HG02870 (cell line): ENCODE results near the gene FGFRL1.

Experiments used
- ATAC-seq: cut with Tn5 transposase; IDR thresholded peaks from one replicate; pipeline ENCODE4 v1.9.1; 2021; ENCODE audit warnings: mild to moderate bottlenecking, moderate library complexity; ENCODE audit not compliant: unreplicated experiment

The FGFRL1 gene

DNA sequence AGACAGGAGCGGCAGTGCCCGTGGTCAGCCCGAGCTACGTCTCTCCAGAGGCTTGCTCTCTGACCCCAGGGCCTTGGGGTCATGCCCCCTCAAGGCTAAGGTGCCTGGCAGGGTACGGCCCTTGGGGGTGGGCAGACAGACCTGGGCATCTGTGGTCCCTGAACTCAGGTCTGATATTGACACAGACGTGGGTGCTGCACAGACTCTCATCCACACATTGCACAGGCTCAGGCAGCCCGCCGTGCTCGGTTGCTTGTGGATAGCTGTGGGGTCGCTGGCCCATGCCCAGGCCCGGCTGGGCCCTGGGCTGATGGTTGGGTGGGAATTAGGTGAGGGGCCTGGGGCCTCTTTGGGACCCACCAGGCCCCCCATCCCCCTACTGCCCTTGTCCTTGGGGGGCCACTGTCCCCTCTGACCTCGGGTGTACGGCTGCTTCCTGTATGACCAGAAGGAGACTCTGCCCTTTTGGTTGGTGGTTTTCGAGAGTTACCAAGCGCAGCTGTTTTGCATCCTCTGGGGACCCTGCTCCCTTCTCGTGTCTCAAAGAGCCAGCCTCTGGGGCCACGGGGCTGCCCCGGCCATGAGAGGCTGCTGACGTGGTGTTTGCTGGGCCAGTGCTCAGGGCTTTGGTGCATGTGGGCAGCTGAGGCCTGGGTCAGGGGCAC, 10.1 kb downstream of the FGFRL1 start:
- ATAC-seq, result peak; percentile 58

DNA sequence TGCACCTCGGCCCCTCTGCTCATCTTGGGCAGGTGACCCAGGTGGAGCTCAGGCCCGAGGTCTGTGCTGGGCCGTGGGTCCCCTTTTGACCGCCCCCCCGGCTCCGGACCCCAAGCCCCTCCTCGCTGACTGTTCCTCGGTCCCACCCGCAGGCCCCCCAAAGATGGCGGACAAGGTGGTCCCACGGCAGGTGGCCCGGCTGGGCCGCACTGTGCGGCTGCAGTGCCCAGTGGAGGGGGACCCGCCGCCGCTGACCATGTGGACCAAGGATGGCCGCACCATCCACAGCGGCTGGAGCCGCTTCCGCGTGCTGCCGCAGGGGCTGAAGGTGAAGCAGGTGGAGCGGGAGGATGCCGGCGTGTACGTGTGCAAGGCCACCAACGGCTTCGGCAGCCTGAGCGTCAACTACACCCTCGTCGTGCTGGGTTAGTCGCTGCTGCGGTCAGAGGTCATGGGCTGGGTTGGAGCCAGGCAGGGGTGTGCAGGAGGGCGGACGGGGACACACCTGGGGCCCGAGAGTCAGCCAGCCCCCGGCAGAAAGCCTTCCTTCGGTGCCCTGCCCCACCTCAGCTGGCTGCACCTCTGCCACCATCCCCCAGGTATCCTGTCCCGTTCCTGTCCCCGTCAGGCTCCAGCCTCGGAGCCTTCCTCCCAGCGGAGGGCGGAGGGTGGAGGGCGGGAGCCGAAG, 10.8 kb downstream of the FGFRL1 start:
- ATAC-seq, result no peak

GRCh38 chr4:1022739-1023066, 11.3 kb downstream of the FGFRL1 start:
- no peak for ATAC-seq

DNA sequence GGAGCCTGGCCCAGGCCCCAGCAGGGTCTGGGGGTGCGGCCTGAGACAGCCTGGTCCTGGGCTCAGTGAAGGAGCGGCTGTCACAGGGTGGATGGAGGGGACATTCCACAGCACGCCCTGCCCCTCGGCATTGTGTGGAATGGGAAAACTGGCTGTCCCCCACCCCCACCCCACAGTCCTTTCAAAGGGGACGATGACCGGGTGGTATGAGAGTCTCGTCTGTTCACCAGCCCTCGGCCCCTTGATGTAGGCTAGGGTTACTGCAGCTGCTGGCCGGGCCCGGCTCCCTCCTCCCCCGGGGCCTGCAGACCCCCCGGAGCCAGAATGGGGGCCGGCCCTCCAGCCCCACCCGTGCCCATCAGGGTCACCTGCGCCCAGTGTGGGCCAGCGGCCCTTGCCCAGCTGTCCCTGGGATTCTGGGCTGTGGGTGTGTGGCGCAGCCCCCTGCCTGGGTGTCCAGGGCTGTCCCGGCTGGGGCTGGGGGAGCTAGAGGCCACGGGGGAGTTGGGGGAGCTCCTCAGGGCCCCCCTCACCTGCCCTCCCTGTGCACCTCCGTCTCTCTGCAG, 11.7 kb downstream of the FGFRL1 start:
- ATAC-seq, result no peak

DNA sequence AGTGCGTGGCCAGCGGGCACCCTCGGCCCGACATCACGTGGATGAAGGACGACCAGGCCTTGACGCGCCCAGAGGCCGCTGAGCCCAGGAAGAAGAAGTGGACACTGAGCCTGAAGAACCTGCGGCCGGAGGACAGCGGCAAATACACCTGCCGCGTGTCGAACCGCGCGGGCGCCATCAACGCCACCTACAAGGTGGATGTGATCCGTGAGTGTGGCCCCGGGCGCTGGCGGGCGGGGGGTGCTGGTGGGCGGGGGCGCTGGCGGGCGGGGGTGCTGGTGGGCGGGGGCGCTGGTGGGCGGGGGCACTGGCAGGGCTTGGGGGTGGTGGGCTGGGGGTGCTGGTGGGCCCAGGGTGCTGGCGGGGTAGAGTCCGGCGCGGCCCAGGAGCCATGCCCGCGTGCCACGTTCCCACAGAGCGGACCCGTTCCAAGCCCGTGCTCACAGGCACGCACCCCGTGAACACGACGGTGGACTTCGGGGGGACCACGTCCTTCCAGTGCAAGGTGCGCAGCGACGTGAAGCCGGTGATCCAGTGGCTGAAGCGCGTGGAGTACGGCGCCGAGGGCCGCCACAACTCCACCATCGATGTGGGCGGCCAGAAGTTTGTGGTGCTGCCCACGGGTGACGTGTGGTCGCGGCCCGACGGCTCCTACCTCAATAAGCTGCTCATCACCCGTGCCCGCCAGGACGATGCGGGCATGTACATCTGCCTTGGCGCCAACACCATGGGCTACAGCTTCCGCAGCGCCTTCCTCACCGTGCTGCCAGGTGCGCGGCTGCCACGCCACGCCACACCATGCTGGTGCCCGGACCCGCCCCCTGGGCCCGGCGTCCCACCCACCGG, 12.7 kb downstream of the FGFRL1 start:
- no peak for ATAC-seq

DNA sequence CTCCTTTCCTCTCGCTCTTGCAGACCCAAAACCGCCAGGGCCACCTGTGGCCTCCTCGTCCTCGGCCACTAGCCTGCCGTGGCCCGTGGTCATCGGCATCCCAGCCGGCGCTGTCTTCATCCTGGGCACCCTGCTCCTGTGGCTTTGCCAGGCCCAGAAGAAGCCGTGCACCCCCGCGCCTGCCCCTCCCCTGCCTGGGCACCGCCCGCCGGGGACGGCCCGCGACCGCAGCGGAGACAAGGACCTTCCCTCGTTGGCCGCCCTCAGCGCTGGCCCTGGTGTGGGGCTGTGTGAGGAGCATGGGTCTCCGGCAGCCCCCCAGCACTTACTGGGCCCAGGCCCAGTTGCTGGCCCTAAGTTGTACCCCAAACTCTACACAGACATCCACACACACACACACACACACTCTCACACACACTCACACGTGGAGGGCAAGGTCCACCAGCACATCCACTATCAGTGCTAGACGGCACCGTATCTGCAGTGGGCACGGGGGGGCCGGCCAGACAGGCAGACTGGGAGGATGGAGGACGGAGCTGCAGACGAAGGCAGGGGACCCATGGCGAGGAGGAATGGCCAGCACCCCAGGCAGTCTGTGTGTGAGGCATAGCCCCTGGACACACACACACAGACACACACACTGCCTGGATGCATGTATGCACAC, 13.6 kb downstream of the FGFRL1 start:
- no peak for ATAC-seq

GRCh38 chr4:1026115-1026514, 14.7 kb downstream of the FGFRL1 start:
- ATAC-seq, result peak; percentile 65

GRCh38 chr4:1027219-1027914, 15.9 kb downstream of the FGFRL1 start:
- ATAC-seq, result no peak

DNA sequence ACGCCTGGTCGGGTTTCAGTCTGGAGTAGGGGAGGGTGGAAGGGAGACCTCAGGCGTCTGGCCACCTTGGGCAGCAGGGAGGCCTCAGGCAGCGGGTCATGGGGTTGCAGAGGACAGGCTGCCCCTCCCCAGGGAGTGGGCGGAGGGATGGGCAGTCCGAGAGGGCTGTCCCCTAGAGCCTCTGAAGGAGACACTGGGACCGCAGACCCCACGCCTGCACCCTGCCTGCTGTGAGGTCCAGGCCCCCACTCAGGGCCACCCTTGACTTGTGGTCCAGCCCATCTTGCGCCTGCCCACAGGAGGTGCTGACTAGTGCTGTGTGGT, 16.5 kb downstream of the FGFRL1 start:
- ATAC-seq, result no peak

DNA sequence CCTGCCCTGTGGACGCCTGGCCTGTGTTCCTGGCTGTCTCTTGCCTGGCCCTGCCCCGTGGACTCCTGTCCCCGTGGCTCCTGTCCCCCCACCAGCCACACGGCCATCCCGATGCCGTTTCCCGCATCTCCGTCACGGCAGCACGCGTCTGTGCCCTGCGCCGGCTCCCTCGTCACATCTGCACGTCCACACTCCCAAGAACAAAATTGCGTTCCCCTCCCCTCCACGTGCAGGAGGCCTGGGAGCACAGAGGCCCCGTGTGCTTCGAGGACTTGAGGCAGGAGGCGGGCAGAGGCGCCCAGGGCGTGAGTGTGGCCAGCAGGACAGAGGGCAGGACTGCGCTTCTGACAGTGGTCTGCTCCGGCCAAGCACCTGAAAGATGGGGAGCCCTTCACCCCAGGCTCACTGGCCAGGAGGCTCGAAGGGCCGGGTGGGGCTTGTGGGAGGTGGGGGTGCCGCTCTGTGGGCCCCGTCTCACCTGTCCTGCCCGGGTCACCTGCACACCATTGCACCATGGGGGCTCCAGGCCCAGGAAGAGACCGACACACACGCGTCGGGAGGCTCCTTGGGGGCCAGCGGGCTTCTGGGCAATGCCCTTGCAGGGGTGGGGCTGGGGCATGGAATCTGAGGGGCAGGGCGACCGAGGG, 17.3 kb downstream of the FGFRL1 start:
- ATAC-seq, result no peak

- ATAC-seq, result no peak
These were observed 18.1 kb downstream of the FGFRL1 start for GRCh38 chr4:1029529-1029928.

- no peak for ATAC-seq
These were observed 18.6 kb downstream of the FGFRL1 start for GRCh38 chr4:1030031-1030430.

DNA sequence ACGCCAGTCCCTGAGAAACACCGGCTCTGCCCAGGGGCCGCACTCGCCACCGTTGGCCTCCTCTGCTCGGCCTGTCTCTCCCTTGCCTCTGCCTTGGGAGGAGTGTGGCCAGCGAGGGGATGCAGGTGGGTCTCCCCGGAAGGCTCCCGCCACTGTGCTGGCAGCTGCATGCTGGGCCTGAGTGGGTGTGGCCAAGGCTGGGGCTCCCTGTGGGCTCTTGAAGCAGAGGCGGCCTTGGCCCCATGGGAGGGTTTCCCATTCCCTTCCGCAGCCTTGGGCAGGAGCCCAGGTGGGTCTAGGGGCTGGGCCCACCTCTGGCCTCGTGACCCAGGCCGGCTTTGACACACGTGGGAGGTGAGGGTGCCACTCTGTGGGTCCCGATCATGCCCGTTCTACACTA, 19.1 kb downstream of the FGFRL1 start:
- no peak for ATAC-seq

GRCh38 chr4:1031346-1031745, 19.9 kb downstream of the FGFRL1 start:
- ATAC-seq, result no peak

- no peak for ATAC-seq
These were observed 20.8 kb downstream of the FGFRL1 start for GRCh38 chr4:1031956-1032795.

DNA sequence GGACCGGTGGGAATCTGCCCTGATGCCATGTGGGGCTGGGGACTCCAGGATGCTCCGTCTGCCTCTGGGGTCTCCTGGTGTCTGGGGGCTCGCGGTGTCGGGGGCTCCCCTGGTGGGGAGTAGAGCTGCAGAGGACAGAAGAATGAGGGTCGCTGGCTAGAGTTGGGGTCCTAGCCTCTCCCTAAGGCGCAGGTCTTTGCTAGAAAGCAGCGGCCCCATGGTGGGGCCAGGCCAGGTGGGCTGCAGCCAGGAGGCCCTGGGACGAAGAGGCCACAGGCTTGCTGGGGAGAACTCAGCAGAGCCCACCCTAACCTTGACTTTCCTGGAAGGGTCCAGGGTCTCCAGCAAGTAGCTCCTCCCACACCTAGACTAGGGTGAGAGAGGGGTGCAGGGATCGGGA, 21.4 kb downstream of the FGFRL1 start:
- no peak for ATAC-seq

DNA sequence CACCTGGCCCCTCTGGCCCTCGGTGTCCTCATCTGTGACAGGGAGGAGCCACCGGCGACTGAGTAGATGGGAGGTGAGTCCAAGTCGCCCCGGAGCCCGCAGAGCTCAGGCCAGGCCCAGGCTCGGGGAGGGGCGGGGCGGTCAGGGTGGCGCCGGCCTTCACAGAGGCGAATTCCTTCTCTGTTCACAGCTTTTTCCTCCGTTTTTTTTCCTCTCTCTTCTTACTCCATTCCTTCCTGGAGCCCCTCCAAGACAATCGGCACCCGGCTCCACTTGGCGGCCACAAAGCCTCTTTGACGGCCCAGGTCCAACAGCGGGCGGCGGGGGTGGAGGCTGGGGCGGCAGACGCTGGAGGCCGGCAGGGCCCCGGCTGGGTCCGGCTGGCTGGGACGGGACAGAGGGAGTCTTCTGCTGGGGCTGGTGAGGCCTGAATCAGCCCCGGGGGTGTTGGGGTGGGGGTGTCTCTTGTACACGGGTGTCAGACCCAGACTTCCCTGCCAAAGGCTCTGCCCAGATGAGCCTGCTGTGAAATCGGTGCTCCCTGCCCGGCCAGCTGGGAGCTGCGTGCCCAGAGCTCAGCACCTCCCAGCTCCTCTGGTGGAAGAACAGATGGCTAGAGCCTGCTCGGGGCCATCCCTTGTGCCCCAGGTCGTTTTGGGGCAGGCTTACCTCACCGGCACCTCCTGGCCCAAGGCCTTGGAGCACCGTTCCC, 22.6 kb downstream of the FGFRL1 start:
- no peak for ATAC-seq

- no peak for ATAC-seq
These were observed 24.1 kb downstream of the FGFRL1 start for GRCh38 chr4:1035510-1035909.

DNA sequence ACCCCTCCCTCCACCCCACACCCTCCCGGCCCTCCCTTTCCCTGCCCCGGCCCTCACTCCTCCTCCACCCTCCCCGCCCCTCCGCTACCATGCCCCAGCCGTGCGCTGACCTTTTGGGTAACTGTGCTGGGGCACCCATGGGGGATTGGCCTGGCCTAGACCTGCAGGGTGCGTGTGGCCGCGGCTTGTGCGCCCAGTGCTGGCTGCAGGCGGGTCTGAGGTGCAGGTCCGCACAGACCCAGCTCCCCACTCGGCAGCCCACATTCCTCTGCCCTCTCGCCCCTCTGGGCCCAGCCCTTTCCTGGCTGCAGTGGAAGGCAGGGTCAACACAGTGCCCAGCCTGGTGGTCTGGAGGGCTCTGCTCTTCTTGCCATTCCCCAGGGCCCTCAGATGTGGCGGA, 24.7 kb downstream of the FGFRL1 start:
- ATAC-seq, result no peak
